H1 (cell line): Measurements from ENCODE around the gene VIM. TPM values are rescaled to one million over a fixed set of nuclear protein-coding genes. Genes with fewer than 3 reads are reported as not detected.

ENCODE experiments used
- CTCF ChIA-PET: fragments of 300-600 bp; sonication (Branson Sonifier 250); formaldehyde crosslinking; loops from one replicate; lab custom pipeline; 2021; ENCODE audit not compliant: partially characterized antibody; lab: Charles Lee
- POLR2A ChIA-PET: fragments of 300-600 bp; sonication (Branson Sonifier 250); formaldehyde crosslinking; loops from one replicate; lab custom pipeline; 2021; ENCODE audit warnings: inconsistent platforms; ENCODE audit not compliant: partially characterized antibody; lab: Charles Lee
- DNase-seq, 2 experiments: peaks; one replicate each; pipeline versions ENCODE4 v3.0.0 to v3.0.0-alpha.2; 2010 to 2022; ENCODE audit warnings: low spot score in 2 of 2, low read depth in 1 of 2, mixed read lengths in 1 of 2
- FAIRE-seq: peaks from 2 replicates; lab custom pipeline; 2011; peaks lifted over from hg19 to GRCh38; lab: Jason Lieb, UNC
- H2AFZ ChIP-seq: 2 replicates; pipeline ENCODE4 v1.8.1; 2012; ENCODE audit warnings: low read length, inconsistent platforms
- H2AK5ac ChIP-seq: 2 replicates; pipeline ENCODE4 v1.6.1; 2013; ENCODE audit warnings: low read depth, low read length
- H2BK120ac ChIP-seq: replicated peaks from 2 replicates; pipeline ENCODE3; 2013; ENCODE audit warnings: low read depth, low read length, inconsistent platforms
- H2BK12ac ChIP-seq: 2 replicates; pipeline ENCODE4 v1.6.1; 2013; ENCODE audit warnings: low read depth, low read length
- H2BK15ac ChIP-seq: 2 replicates; pipeline ENCODE4 v1.6.1; 2013; ENCODE audit warnings: low read length
- H2BK20ac ChIP-seq: 2 replicates; pipeline ENCODE4 v1.6.1; 2013; ENCODE audit warnings: low read length
- H2BK5ac ChIP-seq: 2 replicates; pipeline ENCODE4 v1.6.1; 2013; ENCODE audit warnings: low read depth, low read length
- H3K14ac ChIP-seq: 2 replicates; pipeline ENCODE4 v1.6.1; 2013; ENCODE audit warnings: inconsistent platforms; ENCODE audit not compliant: insufficient read length
- H3K18ac ChIP-seq: 2 replicates; pipeline ENCODE4 v1.6.1; 2013; ENCODE audit warnings: low read length; ENCODE audit errors: extremely low read depth
- H3K23ac ChIP-seq: 2 replicates; pipeline ENCODE4 v1.6.1; 2013; ENCODE audit warnings: inconsistent platforms; ENCODE audit not compliant: insufficient read length
- H3K23me2 ChIP-seq: 2 replicates; pipeline ENCODE4 v1.6.1; 2013; ENCODE audit warnings: low read depth, low read length
- H3K27ac ChIP-seq: 2 replicates; pipeline ENCODE4 v1.6.1; 2011; ENCODE audit warnings: low read depth, low read length, inconsistent platforms
- H3K27me3 ChIP-seq, 4 experiments: replicated peaks in 1 of 4; 1 replicate in 1 of 4; 2 replicates in 3 of 4; pipeline versions ENCODE4 v1.6.1 to v1.8.1; 2011 to 2013; ENCODE audit warnings: low read length in 3 of 4, mild to moderate bottlenecking in 3 of 4, inconsistent platforms in 2 of 4, mixed read lengths in 2 of 4, moderate library complexity in 1 of 4; ENCODE audit not compliant: control insufficient read depth in 3 of 4, insufficient read depth in 3 of 4; ENCODE audit errors: extremely low read depth in 1 of 4
- H3K36me3 ChIP-seq, 4 experiments: 2 replicates each; pipeline versions ENCODE4 v1.6.1 to v1.8.1; 2011 to 2013; ENCODE audit warnings: mild to moderate bottlenecking in 4 of 4, low read length in 3 of 4, moderate library complexity in 2 of 4, control low read depth in 1 of 4, inconsistent platforms in 1 of 4; ENCODE audit not compliant: insufficient read depth in 4 of 4, control insufficient read depth in 2 of 4
- H3K4ac ChIP-seq: replicated peaks from 2 replicates; pipeline ENCODE3; 2013; ENCODE audit warnings: low read length, low read depth, mixed read lengths, inconsistent platforms; ENCODE audit not compliant: insufficient read length
- H3K4me1 ChIP-seq, 4 experiments: replicated peaks in 1 of 4; 1 replicate in 1 of 4; 2 replicates in 3 of 4; pipeline versions ENCODE4 v1.6.1 to v1.8.1; 2011 to 2013; ENCODE audit warnings: low read length in 3 of 4, inconsistent platforms in 2 of 4, mixed read lengths in 1 of 4; ENCODE audit not compliant: insufficient read depth in 4 of 4, control insufficient read depth in 3 of 4
- H3K4me2 ChIP-seq, 2 experiments: 2 replicates each; pipeline versions ENCODE4 v1.6.1 to v1.8.1; 2011 to 2013; ENCODE audit warnings: low read depth in 2 of 2, low read length in 2 of 2, control low read depth in 1 of 2, inconsistent platforms in 1 of 2, mild to moderate bottlenecking in 1 of 2; ENCODE audit not compliant: insufficient read depth in 1 of 2
- H3K4me3 ChIP-seq, 4 experiments: fragments of 200-600, 300-600 bp in 1 of 4; sonication (generic), shearing (Covaris generic), sonication (Bioruptor Twin) in 1 of 4; 2 replicates each; pipeline versions ENCODE4 v1.5.1 to v1.8.1; 2011 to 2016; ENCODE audit warnings: low read length in 4 of 4, low read depth in 3 of 4, control low read depth in 2 of 4, inconsistent platforms in 2 of 4, mild to moderate bottlenecking in 2 of 4, mixed read lengths in 1 of 4, moderate library complexity in 1 of 4; ENCODE audit not compliant: insufficient read depth in 2 of 4; ENCODE audit errors: extremely low read depth in 1 of 4
- H3K56ac ChIP-seq: replicated peaks from 2 replicates; pipeline ENCODE3; 2013; ENCODE audit warnings: low read depth, mild to moderate bottlenecking, mixed read lengths, low read length, inconsistent platforms; ENCODE audit not compliant: insufficient read length
- H3K79me1 ChIP-seq: 2 replicates; pipeline ENCODE4 v1.6.1; 2013; ENCODE audit warnings: low read depth, low read length, control low read depth
- H3K79me2 ChIP-seq, 2 experiments: 2 replicates each; pipeline versions ENCODE4 v1.6.1 to v1.8.1; 2012 to 2013; ENCODE audit warnings: low read length in 2 of 2, mild to moderate bottlenecking in 2 of 2, inconsistent platforms in 1 of 2; ENCODE audit not compliant: insufficient read depth in 2 of 2, control insufficient read depth in 1 of 2
- H3K9ac ChIP-seq, 4 experiments: replicated peaks in 1 of 4; 1 replicate in 1 of 4; 2 replicates in 3 of 4; pipeline versions ENCODE4 v1.6.1 to v1.8.1; 2011 to 2013; ENCODE audit warnings: low read depth in 3 of 4, low read length in 3 of 4, control low read depth in 2 of 4, mild to moderate bottlenecking in 2 of 4, moderate library complexity in 2 of 4, inconsistent platforms in 1 of 4; ENCODE audit errors: extremely low read depth in 1 of 4
- H3K9me3 ChIP-seq, 2 experiments: 2 replicates each; pipeline versions ENCODE4 v1.6.1 to v1.8.1; 2012 to 2013; ENCODE audit warnings: mild to moderate bottlenecking in 2 of 2, moderate library complexity in 2 of 2, control low read depth in 1 of 2, inconsistent platforms in 1 of 2, low read depth in 1 of 2, low read length in 1 of 2, mixed read lengths in 1 of 2; ENCODE audit not compliant: insufficient read depth in 2 of 2
- H4K20me1 ChIP-seq, 2 experiments: replicated peaks in 1 of 2; 2 replicates each; pipeline versions ENCODE3 to v1.8.1; 2011 to 2013; ENCODE audit warnings: inconsistent platforms in 2 of 2, low read length in 2 of 2, mild to moderate bottlenecking in 1 of 2; ENCODE audit not compliant: insufficient read depth in 2 of 2, control insufficient read depth in 1 of 2
- H4K5ac ChIP-seq: 2 replicates; pipeline ENCODE4 v1.6.1; 2013; ENCODE audit warnings: low read length, low read depth, mixed read lengths, inconsistent platforms; ENCODE audit not compliant: insufficient read length
- H4K8ac ChIP-seq: 2 replicates; pipeline ENCODE4 v1.8.0; 2013; ENCODE audit warnings: mild to moderate bottlenecking, moderate library complexity, low read length, inconsistent platforms; ENCODE audit not compliant: insufficient read depth; ENCODE audit errors: extremely low read depth
- H4K91ac ChIP-seq: replicated peaks from 2 replicates; pipeline ENCODE3; 2013; ENCODE audit warnings: low read length, mixed read lengths, inconsistent platforms; ENCODE audit not compliant: insufficient read length
- CEBPB ChIP-seq: IDR thresholded peaks from 2 replicates; pipeline ENCODE4 v1.6.1; 2012; ENCODE audit warnings: low read depth, low read length
- RFX5 ChIP-seq: IDR thresholded peaks from 2 replicates; pipeline ENCODE4 v1.6.1; 2011; ENCODE audit warnings: low read depth, low read length, improper control_type of control experiment, borderline replicate concordance
- RXRA ChIP-seq: IDR thresholded peaks from 2 replicates; pipeline ENCODE4 v1.6.1; 2011; ENCODE audit warnings: low read depth, mild to moderate bottlenecking, low read length, moderate library complexity; ENCODE audit not compliant: insufficient read depth
- TAF7 ChIP-seq: optimal IDR thresholded peaks from 2 replicates; pipeline ENCODE3; 2011; ENCODE audit warnings: low read depth, mild to moderate bottlenecking, inconsistent platforms, low read length, moderate library complexity, borderline replicate concordance
- WGBS, 2 experiments: shearing (Covaris generic) in 1 of 2; methylation state at CpG; one replicate each; pipeline versions ENCODE4 v1.1.6 to v1.1.7; 2013 to 2015; ENCODE audit warnings: low lambda C conversion rate in 2 of 2, mixed read lengths in 2 of 2, inconsistent platforms in 1 of 2, low coverage in 1 of 2, missing lambda C conversion rate in 1 of 2; ENCODE audit not compliant: insufficient replicate concordance in 2 of 2, insufficient coverage in 1 of 2, insufficient read length in 1 of 2; ENCODE audit errors: extremely low coverage in 1 of 2, missing lambda C conversion rate in 1 of 2; 5-methylcytosine and 5-hydroxymethylcytosine counted together
- polyA plus RNA-seq, 7 experiments: library from polyadenylated mRNA; depleted of rRNA in 3 of 7; stranded (reverse) in 5 of 7; unstranded in 2 of 7; fragments of >200 nt in 5 of 7; fragments of 200-250 nt in 2 of 7; gene quantifications; 1 replicate in 5 of 7; 2 replicates in 1 of 7; 4 replicates in 1 of 7; pipeline versions ENCODE4 v1.2.1 to v1.2.3, GENCODE V29; 2011 to 2013; ENCODE audit warnings: missing spikeins in 2 of 7, mixed read lengths in 2 of 7
- total RNA-seq: library from RNA; stranded (reverse); fragmentation: NEBNext Ultra II Directional; extraction: Animal tissue kit (Norgen Biotek cat#: 25700); gene quantifications from 2 replicates; pipeline ENCODE4 v1.2.1, GENCODE V29; 2021

Gene VIM
- total and polyA plus RNA-seq, 2 of the 8 experiments (the other 6 are each of a cell fraction or from before 2014, with no cell fraction given) = 347 to 372 TPM

DNA sequence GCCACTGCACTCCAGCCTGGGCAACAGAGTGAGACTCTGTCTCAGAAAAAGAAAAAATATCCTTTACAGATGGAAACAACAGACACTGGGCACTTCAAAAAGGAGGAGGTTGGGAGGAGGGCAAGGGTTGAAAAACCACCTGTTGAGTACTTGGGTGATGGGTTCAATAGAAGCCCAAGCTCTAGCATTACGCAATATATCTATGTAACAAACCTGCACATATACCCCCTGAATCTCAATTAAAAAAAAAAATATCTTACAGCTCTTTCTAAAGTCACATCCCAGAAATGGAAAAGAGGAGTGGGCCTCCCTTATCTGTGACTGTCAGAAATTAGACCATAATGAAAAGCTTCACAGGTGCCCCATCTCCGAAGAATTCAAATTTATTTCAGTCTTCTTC lies 12.1 kb downstream of the VIM start:
- no peak for TF ChIP-seq RFX5
- no peak for TF ChIP-seq TAF7
- no peak for TF ChIP-seq RXRA
- peak; percentile 67 for TF ChIP-seq CEBPB
- H2BK120ac ChIP-seq = no peak overlapping the region
- H4K91ac ChIP-seq = no peak overlapping the region
- H3K18ac ChIP-seq = no peak overlapping the region
- no peak overlapping the region for H3K27ac ChIP-seq
- no peak overlapping the region for H2BK20ac ChIP-seq
- H3K36me3 ChIP-seq = peaks cover 0 to 29% (median 23%) of the 10 kb centered on the region in 4 experiments; a peak in 6 of 8 replicates
- no peaks in the 10 kb centered on the region for H3K9me3 ChIP-seq
- no peak overlapping the region for H3K14ac ChIP-seq
- H2BK5ac ChIP-seq = no peak overlapping the region
- 100% methylated on average over 2 of the region's 2 CpGs; no CpG with 5 or more reads in 1 of the 2 experiments for WGBS, 2 experiments
- CTCF ChIA-PET = interaction anchor here (0.7 kb wide), 1 partner anchor 223 kb away, joined by 4 read pairs; no protein-coding TSS in a partner anchor
- H3K4ac ChIP-seq = no peak overlapping the region
- H2BK15ac ChIP-seq = no peak overlapping the region
- H3K56ac ChIP-seq = no peak overlapping the region
- no peak overlapping the region for H3K23ac ChIP-seq
- H3K9ac ChIP-seq = no peak overlapping the region
- FAIRE-seq (no peak), DNase-seq (no peak)
- no peak overlapping the region for H2BK12ac ChIP-seq
- no peaks in the 10 kb centered on the region for H4K20me1 ChIP-seq
- no peaks in the 10 kb centered on the region for H3K27me3 ChIP-seq
- H3K79me1 ChIP-seq = no peaks in the 10 kb centered on the region
- no peaks in the 10 kb centered on the region for H3K23me2 ChIP-seq
- no peak overlapping the region for H3K4me2 ChIP-seq
- no peaks in the 10 kb centered on the region for H3K79me2 ChIP-seq
- POLR2A ChIA-PET = no interaction called here
- H4K8ac ChIP-seq = no peak overlapping the region
- H2AK5ac ChIP-seq = no peak overlapping the region
- no peak overlapping the region for H2AFZ ChIP-seq
- no peak overlapping the region for H4K5ac ChIP-seq
- no peak overlapping the region for H3K4me3 ChIP-seq
- H3K4me1 ChIP-seq = no peaks in the 10 kb centered on the region
